Measurements from ENCODE around the gene EVL. TPM values are rescaled to one million over a fixed set of nuclear protein-coding genes. Genes with fewer than 3 reads are reported as not detected.

Gene EVL
- total and polyA plus RNA-seq, 2 experiments from 2014 or later = 65.3 to 116 TPM

DNA sequence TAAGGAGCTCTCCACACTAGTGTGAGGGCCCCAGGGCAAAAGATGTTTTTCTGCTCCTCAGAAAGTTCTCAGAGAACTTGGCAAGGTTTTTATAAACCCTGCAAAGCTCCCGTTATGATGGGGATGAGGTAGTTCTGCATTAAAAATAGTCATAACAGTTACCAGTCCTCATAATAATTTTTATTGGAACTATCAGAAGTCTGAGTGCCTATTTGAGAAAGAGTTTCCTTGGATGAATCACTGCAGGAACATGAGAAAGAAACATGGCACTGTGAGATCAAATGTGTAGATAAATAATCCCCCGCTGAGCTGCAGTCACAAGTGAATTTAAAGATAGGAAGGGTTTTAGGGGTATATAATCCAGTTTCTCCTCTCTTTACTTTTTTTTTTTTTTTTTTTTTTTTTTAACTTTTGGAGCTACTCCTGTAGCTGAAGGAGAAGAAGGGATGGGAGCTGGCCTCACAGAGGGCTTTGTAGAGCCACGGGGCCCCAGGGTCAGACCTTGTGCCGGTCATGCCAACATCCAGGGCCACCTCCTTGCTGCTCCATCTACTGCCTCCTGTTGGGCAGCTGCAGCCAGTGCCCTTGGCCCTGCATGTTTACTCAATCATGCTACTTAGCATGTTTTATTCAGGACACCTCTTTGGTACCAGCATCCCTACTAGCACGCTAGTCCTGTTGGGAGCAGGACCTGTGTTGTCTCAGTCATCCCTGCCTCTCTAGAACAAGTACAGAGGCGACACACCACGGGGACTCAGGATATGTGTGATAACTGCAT lies 39.5 kb downstream of the EVL start:
- TF ChIP-seq, protein P1, sequence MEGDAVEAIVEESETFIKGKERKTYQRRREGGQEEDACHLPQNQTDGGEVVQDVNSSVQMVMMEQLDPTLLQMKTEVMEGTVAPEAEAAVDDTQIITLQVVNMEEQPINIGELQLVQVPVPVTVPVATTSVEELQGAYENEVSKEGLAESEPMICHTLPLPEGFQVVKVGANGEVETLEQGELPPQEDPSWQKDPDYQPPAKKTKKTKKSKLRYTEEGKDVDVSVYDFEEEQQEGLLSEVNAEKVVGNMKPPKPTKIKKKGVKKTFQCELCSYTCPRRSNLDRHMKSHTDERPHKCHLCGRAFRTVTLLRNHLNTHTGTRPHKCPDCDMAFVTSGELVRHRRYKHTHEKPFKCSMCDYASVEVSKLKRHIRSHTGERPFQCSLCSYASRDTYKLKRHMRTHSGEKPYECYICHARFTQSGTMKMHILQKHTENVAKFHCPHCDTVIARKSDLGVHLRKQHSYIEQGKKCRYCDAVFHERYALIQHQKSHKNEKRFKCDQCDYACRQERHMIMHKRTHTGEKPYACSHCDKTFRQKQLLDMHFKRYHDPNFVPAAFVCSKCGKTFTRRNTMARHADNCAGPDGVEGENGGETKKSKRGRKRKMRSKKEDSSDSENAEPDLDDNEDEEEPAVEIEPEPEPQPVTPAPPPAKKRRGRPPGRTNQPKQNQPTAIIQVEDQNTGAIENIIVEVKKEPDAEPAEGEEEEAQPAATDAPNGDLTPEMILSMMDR (IDR thresholded peaks at IDR 0.05; ENCODE audit: low read depth, low read length) = no peak
- peak in 1 of 2 donors; percentile 20 for DNase-seq (ENCODE audit: low read depth in 1 of 2, low spot score in 1 of 2)
- H3K27ac ChIP-seq = no peak overlapping the region
- no peaks in the 10 kb centered on the region for H3K36me3 ChIP-seq
- H3K9me3 ChIP-seq (ENCODE audit: low read depth) = no peaks in the 10 kb centered on the region
- H3K4me3 ChIP-seq = no peak overlapping the region
- H3K4me1 ChIP-seq (ENCODE audit: low read depth) = no peaks in the 10 kb centered on the region
- H3K27me3 ChIP-seq = no peaks in the 10 kb centered on the region

DNA sequence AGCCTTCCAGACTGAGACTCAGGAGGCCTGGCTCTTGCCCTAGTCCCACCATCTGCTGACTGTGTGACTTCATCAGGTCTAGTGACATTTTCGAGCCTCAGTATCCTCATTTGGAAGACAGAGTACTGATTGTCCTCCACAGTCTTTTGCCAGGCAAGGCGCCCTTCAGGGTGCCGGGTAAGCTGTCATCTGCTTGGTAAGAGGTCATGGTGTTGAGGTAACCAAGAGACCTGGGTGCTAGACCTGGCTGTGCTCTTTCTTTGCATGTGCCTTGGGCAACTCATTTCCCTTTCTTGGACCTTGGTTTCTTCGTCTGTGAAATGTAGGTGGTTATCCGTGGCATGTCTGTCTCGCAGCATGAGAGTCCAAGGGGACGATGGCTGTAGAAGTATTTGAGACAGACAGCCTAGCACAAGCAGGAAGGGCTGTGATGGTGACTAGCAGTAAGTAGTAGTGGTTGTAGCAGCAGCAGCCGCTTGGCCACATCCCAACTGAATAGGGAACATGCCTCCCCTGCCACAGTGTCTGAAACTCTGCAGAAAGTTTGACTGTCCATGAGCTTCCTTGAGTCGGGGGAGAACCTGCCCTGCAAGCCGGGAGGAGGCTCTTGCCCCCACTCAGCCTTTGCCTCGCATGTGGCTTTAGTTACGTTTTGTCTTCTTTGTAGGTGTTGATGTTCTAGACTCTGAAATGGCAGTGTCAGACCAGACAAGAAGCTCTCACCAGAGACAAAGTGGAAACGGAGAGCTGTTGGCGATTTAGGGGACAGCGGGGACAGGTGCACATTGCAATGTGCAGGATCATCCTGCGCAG lies 40.3 kb downstream of the EVL start:
- no peak overlapping the region for H3K4me3 ChIP-seq
- H3K9me3 ChIP-seq (ENCODE audit: low read depth) = no peaks in the 10 kb centered on the region
- TF ChIP-seq, protein P1 (IDR thresholded peaks at IDR 0.05; ENCODE audit: low read depth, low read length) = no peak
- no peaks in the 10 kb centered on the region for H3K36me3 ChIP-seq
- H3K4me1 ChIP-seq (ENCODE audit: low read depth) = no peaks in the 10 kb centered on the region
- no peaks in the 10 kb centered on the region for H3K27me3 ChIP-seq
- no peak overlapping the region for H3K27ac ChIP-seq
- no peak for DNase-seq (ENCODE audit: low read depth in 1 of 2, low spot score in 1 of 2)

- H3K4me1 ChIP-seq (ENCODE audit: low read depth) = peaks cover under 1% of the 10 kb centered on the region
- H3K27me3 ChIP-seq = no peaks in the 10 kb centered on the region
- no peak overlapping the region for H3K4me3 ChIP-seq
- TF ChIP-seq, protein P1 (IDR thresholded peaks at IDR 0.05; ENCODE audit: low read depth, low read length) = no peak
- no peak overlapping the region for H3K27ac ChIP-seq
- no peak for DNase-seq (ENCODE audit: low read depth in 1 of 2, low spot score in 1 of 2)
- no peaks in the 10 kb centered on the region for H3K9me3 ChIP-seq (ENCODE audit: low read depth)
- H3K36me3 ChIP-seq = no peaks in the 10 kb centered on the region
Observed at GRCh38 chr14:100106250-100107112, 41.3 kb downstream of the EVL start.

DNA sequence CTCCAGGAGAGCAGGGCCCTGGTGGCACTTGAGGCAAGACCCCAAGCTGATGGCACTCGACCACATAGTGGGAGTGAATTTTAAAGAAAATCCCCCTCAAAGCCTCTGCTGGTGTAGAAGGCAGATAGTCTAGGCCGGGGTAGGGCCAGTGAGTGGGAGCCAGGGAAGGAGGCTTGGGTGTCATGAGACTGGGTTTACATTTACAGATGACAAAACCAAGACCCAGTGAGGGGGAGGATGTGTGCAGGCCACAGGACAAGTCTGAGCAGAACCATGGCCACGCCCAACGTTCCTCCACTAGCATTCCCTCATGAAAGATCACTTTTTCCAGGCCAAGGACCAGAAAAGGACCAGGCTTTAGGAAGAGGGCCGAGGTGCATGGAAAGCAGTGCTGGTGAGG lies 42.0 kb downstream of the EVL start:
- TF ChIP-seq, protein P1 (IDR thresholded peaks at IDR 0.05; ENCODE audit: low read depth, low read length) = no peak
- H3K4me3 ChIP-seq = no peak overlapping the region

More for the DNA sequence above, 42.0 kb downstream of the EVL start:
- H3K36me3 ChIP-seq = no peaks in the 10 kb centered on the region
- H3K9me3 ChIP-seq (ENCODE audit: low read depth) = no peaks in the 10 kb centered on the region
- DNase-seq (ENCODE audit: low read depth in 1 of 2, low spot score in 1 of 2) = no peak
- no peaks in the 10 kb centered on the region for H3K27me3 ChIP-seq
- no peak overlapping the region for H3K27ac ChIP-seq
- peaks cover 7% of the 10 kb centered on the region for H3K4me1 ChIP-seq (ENCODE audit: low read depth)

All from cardiac muscle cell (in vitro differentiated cells and primary cell).